Measurements from ENCODE around the gene TMEM19.

DNA sequence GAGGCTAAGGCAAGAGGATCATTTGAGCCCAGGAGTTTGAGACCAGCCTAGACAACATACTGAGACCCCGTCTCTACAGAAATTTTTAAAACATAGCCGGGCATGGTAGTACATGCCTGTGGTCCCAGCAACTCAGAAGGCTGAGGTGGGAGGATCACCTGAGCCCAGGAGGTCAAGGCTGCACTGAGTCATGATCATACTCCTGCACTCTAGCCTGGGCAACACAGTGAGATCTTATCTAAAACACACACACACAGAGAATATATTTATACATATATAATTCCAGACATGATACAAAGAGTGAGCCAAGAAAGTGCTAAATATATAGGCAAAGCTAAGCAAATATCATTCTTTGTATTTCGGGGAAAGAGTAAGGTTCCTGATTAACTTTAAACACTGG, 31.7 kb upstream of the TMEM19 start:
- TF ChIP-seq ZNF274 (IDR thresholded peaks at IDR 0.05; ENCODE audit: low read depth, low read length) = no peak
- no peak for TF ChIP-seq YY1 (IDR thresholded peaks at IDR 0.05; ENCODE audit: insufficient read depth, insufficient read length)

Data from NT2/D1 (cell line).